Sigmoid colon (tissue), 4 donors: ENCODE results near the gene CDK18.

ENCODE experiments used
- EP300 ChIP-seq, 4 donors: sonication (generic); formaldehyde crosslinking; IDR thresholded peaks; one replicate each; pipeline ENCODE4 v1.6.1; 2017; ENCODE audit warnings: antibody characterized with exemption in 4 of 4
- POLR2A ChIP-seq, 2 donors: fragments of 450-650 bp; IDR thresholded peaks; one replicate each; pipeline ENCODE4 v1.6.1; 2016; ENCODE audit warnings: antibody characterized with exemption in 2 of 2, mild to moderate bottlenecking in 2 of 2, moderate library complexity in 2 of 2
- POLR2AphosphoS5 ChIP-seq, 4 donors: sonication (generic); formaldehyde crosslinking; IDR thresholded peaks; one replicate each; pipeline ENCODE4 v1.6.1; 2017; ENCODE audit warnings: antibody characterized with exemption in 4 of 4
- TF ChIP-seq, protein P1 (sequence below), 4 experiments: fragments of 450-650 bp in 3 of 4; fragments of 200-600 bp in 1 of 4; IDR thresholded peaks; one replicate each; pipeline ENCODE4 v1.5.1; 2016 to 2019; ENCODE audit warnings: antibody characterized with exemption in 4 of 4, mild to moderate bottlenecking in 3 of 4, moderate library complexity in 2 of 4

DNA sequence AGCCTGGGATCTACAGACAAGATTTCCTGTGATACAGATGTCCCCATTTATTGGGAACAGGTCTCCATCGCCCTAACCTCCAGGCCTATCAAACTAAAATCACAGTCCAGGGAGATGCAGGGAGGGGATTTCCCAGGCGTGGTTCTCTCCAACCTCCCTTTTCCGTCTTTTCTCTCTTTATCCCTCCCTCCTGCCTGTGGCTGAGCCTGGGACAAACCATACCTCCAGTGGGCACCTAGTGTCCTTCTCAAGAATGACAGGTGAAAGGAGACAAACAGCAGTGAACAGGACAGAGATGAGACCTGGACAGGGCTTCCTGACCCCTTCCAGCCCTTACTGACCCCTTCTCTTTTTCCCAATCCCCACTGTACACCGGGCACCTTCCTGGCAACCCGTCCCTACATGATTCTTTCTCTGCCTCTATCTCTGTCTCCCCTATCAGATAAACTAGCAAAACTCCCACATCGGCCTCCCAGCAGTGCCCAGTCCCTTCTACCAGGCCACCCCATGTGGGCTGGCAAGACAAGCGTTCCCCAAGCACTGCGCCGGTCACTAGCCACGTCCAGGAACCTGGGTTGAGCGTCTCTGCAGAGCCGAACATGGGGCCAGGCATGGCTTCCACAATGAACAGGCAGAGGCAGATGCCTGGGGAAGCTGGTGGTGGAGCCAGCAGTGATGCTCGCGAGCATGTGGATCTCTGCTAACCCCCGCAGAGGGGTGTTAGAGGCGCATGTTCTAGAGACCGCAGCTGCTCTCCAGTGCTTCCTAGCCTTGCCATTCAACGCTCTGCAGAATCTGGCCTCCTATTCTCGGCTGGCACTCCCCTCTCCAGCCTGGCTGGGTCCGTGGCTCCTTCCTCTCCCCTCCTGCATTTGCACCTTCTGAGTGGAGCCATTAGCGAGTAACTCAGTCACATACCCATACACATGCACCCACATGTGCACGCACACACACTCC is 72.6 kb downstream of the CDK18 start:
- TF ChIP-seq, protein P1, sequence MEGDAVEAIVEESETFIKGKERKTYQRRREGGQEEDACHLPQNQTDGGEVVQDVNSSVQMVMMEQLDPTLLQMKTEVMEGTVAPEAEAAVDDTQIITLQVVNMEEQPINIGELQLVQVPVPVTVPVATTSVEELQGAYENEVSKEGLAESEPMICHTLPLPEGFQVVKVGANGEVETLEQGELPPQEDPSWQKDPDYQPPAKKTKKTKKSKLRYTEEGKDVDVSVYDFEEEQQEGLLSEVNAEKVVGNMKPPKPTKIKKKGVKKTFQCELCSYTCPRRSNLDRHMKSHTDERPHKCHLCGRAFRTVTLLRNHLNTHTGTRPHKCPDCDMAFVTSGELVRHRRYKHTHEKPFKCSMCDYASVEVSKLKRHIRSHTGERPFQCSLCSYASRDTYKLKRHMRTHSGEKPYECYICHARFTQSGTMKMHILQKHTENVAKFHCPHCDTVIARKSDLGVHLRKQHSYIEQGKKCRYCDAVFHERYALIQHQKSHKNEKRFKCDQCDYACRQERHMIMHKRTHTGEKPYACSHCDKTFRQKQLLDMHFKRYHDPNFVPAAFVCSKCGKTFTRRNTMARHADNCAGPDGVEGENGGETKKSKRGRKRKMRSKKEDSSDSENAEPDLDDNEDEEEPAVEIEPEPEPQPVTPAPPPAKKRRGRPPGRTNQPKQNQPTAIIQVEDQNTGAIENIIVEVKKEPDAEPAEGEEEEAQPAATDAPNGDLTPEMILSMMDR (IDR thresholded peaks at IDR 0.05) = no peak
- TF ChIP-seq POLR2AphosphoS5 (IDR thresholded peaks at IDR 0.05) (no peak), POLR2A (IDR thresholded peaks at IDR 0.05) (no peak), EP300 (IDR thresholded peaks at IDR 0.05) (no peak)
